Right lung (tissue), 10 donors: ENCODE measurements around the gene ACCS. TPM values are rescaled to one million over a fixed set of nuclear protein-coding genes. Genes with fewer than 3 reads are reported as not detected.

Experiments
- DNase-seq, 2 donors: peaks; one replicate each; pipeline ENCODE4 v3.0.0-alpha.2; 2013
- long read RNA-seq, 8 donors: transcript quantifications; one replicate each; lab custom pipeline, GENCODE V29; 2026
- polyA plus RNA-seq, 5 donors: library from polyadenylated mRNA; unstranded; fragments of 120-200 nt; gene quantifications; one replicate each; pipeline versions ENCODE4 v1.2.1 to v1.2.3, GENCODE V29; 2013; ENCODE audit warnings: inconsistent platforms in 1 of 5, low replicate concordance in 1 of 5; ENCODE audit not compliant: insufficient read length in 5 of 5, insufficient read depth in 1 of 5

The ACCS gene
- 100 to 1,000 TPM in 1 of 5 donors, 10 to 100 TPM in 4; 45.6 to 103 (median 64.2) TPM for polyA plus RNA-seq
- long read RNA-seq, donor 1, partial matches to known transcripts = 0 of 3 reads
- long read RNA-seq, donor 1, other reads (novel, unspliced or antisense) = 0 of 3 reads
- long read RNA-seq, donor 2, partial matches to known transcripts = 0 of 2 reads
- long read RNA-seq, donor 2, other reads (novel, unspliced or antisense) = 0 of 2 reads
- long read RNA-seq, donor 3, partial matches to known transcripts = 0 of 1 reads
- long read RNA-seq, donor 3, other reads (novel, unspliced or antisense) = 0 of 1 reads
- long read RNA-seq, donor 4 = 0 reads
- long read RNA-seq, donor 5 = 0 reads
- long read RNA-seq, donor 6, partial matches to known transcripts = 0 of 2 reads
- long read RNA-seq, donor 6, other reads (novel, unspliced or antisense) = 0 of 2 reads
- long read RNA-seq, donor 7 = 0 reads
- long read RNA-seq, donor 8 = 0 reads

GRCh38 chr11:44065841-44066731 is at the start of gene ACCS:
TSS of gene ACCS (plus strand) at chr11:44066270. CDS start at chr11:44067628, 1,358 bp downstream.
- peak; percentile 95 for DNase-seq

- no peak for DNase-seq
Measured at GRCh38 chr11:44016546-44017442, 49.3 kb upstream of the ACCS start.

- DNase-seq = no peak
Measured at GRCh38 chr11:44017443-44018126, 48.5 kb upstream of the ACCS start.

- no peak for DNase-seq
Measured at GRCh38 chr11:44018127-44018521, 47.9 kb upstream of the ACCS start.

GRCh38 chr11:44018829-44019228 is 47.2 kb upstream of the ACCS start:
- DNase-seq = no peak

GRCh38 chr11:44024977-44025376 is 41.1 kb upstream of the ACCS start:
- no peak for DNase-seq

GRCh38 chr11:44025727-44026126 is 40.3 kb upstream of the ACCS start:
- no peak for DNase-seq

GRCh38 chr11:44028401-44028800 is 37.7 kb upstream of the ACCS start:
- no peak for DNase-seq

GRCh38 chr11:44028816-44029506 is 37.1 kb upstream of the ACCS start:
- no peak for DNase-seq

- DNase-seq = no peak
Measured at GRCh38 chr11:44029507-44029845, 36.6 kb upstream of the ACCS start.

GRCh38 chr11:44029977-44030911 is 35.8 kb upstream of the ACCS start:
- peak; percentile 79 to 82 for DNase-seq

GRCh38 chr11:44030996-44031395 is 35.1 kb upstream of the ACCS start:
- no peak for DNase-seq

GRCh38 chr11:44031549-44031948 is 34.5 kb upstream of the ACCS start:
- no peak for DNase-seq

- no peak for DNase-seq
Measured at GRCh38 chr11:44032299-44033085, 33.6 kb upstream of the ACCS start.

GRCh38 chr11:44033411-44033850 is 32.6 kb upstream of the ACCS start:
- DNase-seq = no peak

- DNase-seq = no peak
Measured at GRCh38 chr11:44033856-44034255, 32.2 kb upstream of the ACCS start.

- no peak for DNase-seq
Measured at GRCh38 chr11:44034639-44035038, 31.4 kb upstream of the ACCS start.
